Breast epithelium (tissue), 4 donors: ENCODE data around the gene CHSY1. TPM values are rescaled to one million over a fixed set of nuclear protein-coding genes. Genes with fewer than 3 reads are reported as not detected.

Experiments
- DNase-seq, 2 donors: peaks; one replicate each; pipeline ENCODE4 v3.0.0-alpha.2; 2019; ENCODE audit warnings: low spot score in 2 of 2
- H3K27ac ChIP-seq, 2 donors: fragments of 200-600 bp; sonication (generic) in 1 of 2; one replicate each; pipeline ENCODE4 v1.5.1; 2016 to 2019; ENCODE audit warnings: mild to moderate bottlenecking in 1 of 2
- H3K27me3 ChIP-seq, 2 donors: fragments of 200-600 bp; sonication (generic) in 1 of 2; one replicate each; pipeline versions ENCODE4 v1.5.1 to v1.6.0; 2017 to 2019; ENCODE audit warnings: control low read depth in 1 of 2, mild to moderate bottlenecking in 1 of 2
- H3K36me3 ChIP-seq: fragments of 200-600 bp; one replicate; pipeline ENCODE4 v1.5.1; 2019
- H3K4me1 ChIP-seq, 2 donors: fragments of 200-600 bp; sonication (generic); one replicate each; pipeline ENCODE4 v1.5.1; 2016 to 2019; ENCODE audit warnings: control low read depth in 1 of 2
- H3K4me3 ChIP-seq, 3 donors: fragments of 200-600 bp; sonication (generic); 1 replicate in 2 of 3; 2 replicates in 1 of 3; pipeline ENCODE4 v1.5.1; 2016 to 2019; ENCODE audit warnings: mild to moderate bottlenecking in 3 of 3, moderate library complexity in 2 of 3
- H3K9me3 ChIP-seq, 2 donors: fragments of 200-600 bp; sonication (generic) in 1 of 2; one replicate each; pipeline ENCODE4 v1.5.1; 2016 to 2019; ENCODE audit warnings: control low read depth in 1 of 2
- CTCF ChIP-seq, 3 donors: fragments of 450-650 bp; IDR thresholded peaks; one replicate each; pipeline ENCODE4 v1.5.1; 2016 to 2017; ENCODE audit warnings: antibody characterized with exemption in 3 of 3, mild to moderate bottlenecking in 3 of 3, moderate library complexity in 3 of 3
- POLR2A ChIP-seq: fragments of 450-650 bp; IDR thresholded peaks from one replicate; pipeline ENCODE4 v1.6.1; 2016; ENCODE audit warnings: antibody characterized with exemption, mild to moderate bottlenecking, moderate library complexity
- POLR2AphosphoS5 ChIP-seq, 3 donors: sonication (generic); formaldehyde crosslinking; IDR thresholded peaks; one replicate each; pipeline ENCODE4 v1.6.1; 2017; ENCODE audit warnings: antibody characterized with exemption in 3 of 3
- intact Hi-C: fragments of 100-400 bp; cut with DNase I; formaldehyde crosslinking; loops from one replicate; pipeline ENCODE4 v1.15.1; 2023; ENCODE audit warnings: low total_unique reads
- total RNA-seq, 3 donors: library from RNA; depleted of rRNA; stranded (reverse); fragments of >200 nt; gene quantifications; one replicate each; pipeline ENCODE4 v1.1.0, GENCODE V29; 2016

CHSY1 gene
- total RNA-seq, 3 donors from 2014 or later = 22.6 to 36.7 (median 33.4) TPM

- no peak for TF ChIP-seq CTCF (IDR thresholded peaks at IDR 0.05)
- TF ChIP-seq POLR2A = no peak
- TF ChIP-seq POLR2AphosphoS5 (IDR thresholded peaks at IDR 0.05) = no peak
- Histone ChIP-seq H3K36me3 (no peaks in the 10 kb centered on the region), H3K27ac (no peak overlapping the region)
Observed at GRCh38 chr15:101136381-101137268, 115.2 kb downstream of the CHSY1 start.

GRCh38 chr15:101135532-101136166 lies 116.2 kb downstream of the CHSY1 start:
- DNase-seq = no peak
- no peak overlapping the region for H3K4me3 ChIP-seq
- TF ChIP-seq POLR2A (no peak), POLR2AphosphoS5 (IDR thresholded peaks at IDR 0.05) (no peak), CTCF (IDR thresholded peaks at IDR 0.05) (no peak)
- H3K36me3 ChIP-seq = no peaks in the 10 kb centered on the region
- no peak overlapping the region for H3K27ac ChIP-seq
- intact Hi-C loops = no loop called here
- no peaks in the 10 kb centered on the region for H3K4me1 ChIP-seq
- H3K27me3 ChIP-seq = no peaks in the 10 kb centered on the region
- H3K9me3 ChIP-seq = no peaks in the 10 kb centered on the region

More at GRCh38 chr15:101136381-101137268, 115.2 kb downstream of the CHSY1 start:
- intact Hi-C loops = no loop called here
- H3K4me3 ChIP-seq = no peak overlapping the region
- DNase-seq = no peak
- no peaks in the 10 kb centered on the region for H3K9me3 ChIP-seq
- H3K27me3 ChIP-seq = no peaks in the 10 kb centered on the region
- no peaks in the 10 kb centered on the region for H3K4me1 ChIP-seq

GRCh38 chr15:101134780-101135179 lies 117.1 kb downstream of the CHSY1 start:
- no peak overlapping the region for H3K4me3 ChIP-seq
- no peak for DNase-seq
- H3K4me1 ChIP-seq = no peaks in the 10 kb centered on the region
- no peaks in the 10 kb centered on the region for H3K27me3 ChIP-seq
- TF ChIP-seq POLR2AphosphoS5 (IDR thresholded peaks at IDR 0.05) (no peak), CTCF (IDR thresholded peaks at IDR 0.05) (no peak), POLR2A (no peak)
- H3K36me3 ChIP-seq = no peaks in the 10 kb centered on the region
- H3K27ac ChIP-seq = no peak overlapping the region
- no peaks in the 10 kb centered on the region for H3K9me3 ChIP-seq
- intact Hi-C loops = no loop called here

GRCh38 chr15:101133751-101134261 lies 118.0 kb downstream of the CHSY1 start:
- intact Hi-C loops = no loop called here
- H3K27ac ChIP-seq = no peak overlapping the region
- TF ChIP-seq POLR2AphosphoS5 (IDR thresholded peaks at IDR 0.05) (no peak), POLR2A (no peak), CTCF (IDR thresholded peaks at IDR 0.05) (no peak)
- H3K36me3 ChIP-seq = no peaks in the 10 kb centered on the region
- H3K4me1 ChIP-seq = no peaks in the 10 kb centered on the region
- no peak overlapping the region for H3K4me3 ChIP-seq
- peaks cover 0 to under 1% of the 10 kb centered on the region in 2 donors for H3K9me3 ChIP-seq
- H3K27me3 ChIP-seq = no peaks in the 10 kb centered on the region
- DNase-seq = no peak

- Histone ChIP-seq H3K4me3 (no peak overlapping the region), H3K4me1 (no peaks in the 10 kb centered on the region), H3K36me3 (no peaks in the 10 kb centered on the region), H3K27ac (no peak overlapping the region), H3K9me3 (peaks cover 3 to 7% of the 10 kb centered on the region in 2 donors), H3K27me3 (no peaks in the 10 kb centered on the region)
- intact Hi-C loops = no loop called here
- DNase-seq = no peak
- TF ChIP-seq POLR2AphosphoS5 (IDR thresholded peaks at IDR 0.05) (no peak), CTCF (IDR thresholded peaks at IDR 0.05) (no peak), POLR2A (no peak)
Observed at GRCh38 chr15:101133181-101133460, 118.7 kb downstream of the CHSY1 start.
